Endothelial cell of umbilical vein (primary cell): ENCODE measurements around the gene CYP4V2. TPM values are rescaled to one million over a fixed set of nuclear protein-coding genes. Genes with fewer than 3 reads are reported as not detected.
A peak's percentile ranks its signal among the peaks of the same experiment; 100 is the strongest.

Source experiments
- BruUV-seq: library from RNA; stranded (reverse); fragments of 400-500 nt; replicated peaks from 2 replicates; lab custom pipeline; 2021; lab: Mats Ljungman, UMichigan
- CTCF ChIA-PET: fragments of 300-600, 350-600 bp; sonication (Branson Sonifier 250); formaldehyde crosslinking; loops from one replicate; lab custom pipeline; 2021; ENCODE audit warnings: antibody characterized with exemption, inconsistent platforms; lab: Charles Lee
- POLR2A ChIA-PET: fragments of 300-600, 350-600 bp; sonication (Branson Sonifier 250); formaldehyde crosslinking; loops from one replicate; lab custom pipeline; 2021; ENCODE audit warnings: antibody characterized with exemption, inconsistent platforms; lab: Charles Lee
- DNase-seq: peaks from one replicate; pipeline ENCODE4 v3.0.0-alpha.2; 2011; ENCODE audit warnings: low read depth, low spot score
- FAIRE-seq: peaks from 2 replicates; lab custom pipeline; 2011; peaks lifted over from hg19 to GRCh38; lab: Jason Lieb, UNC
- H2AFZ ChIP-seq: 2 replicates; pipeline ENCODE4 v1.6.0; 2012; ENCODE audit warnings: low read depth, low read length, control low read depth, inconsistent platforms
- H3K27ac ChIP-seq: 2 replicates; pipeline ENCODE4 v1.5.1; 2011; ENCODE audit warnings: low read depth, mild to moderate bottlenecking, control low read depth, low read length, moderate library complexity; ENCODE audit not compliant: insufficient read depth
- H3K27me3 ChIP-seq, 2 experiments: 2 replicates each; pipeline versions ENCODE4 v1.6.0 to v1.6.1; 2011; ENCODE audit warnings: low read length in 2 of 2, mixed read lengths in 1 of 2; ENCODE audit not compliant: control insufficient read depth in 2 of 2, insufficient read depth in 2 of 2
- H3K36me3 ChIP-seq, 2 experiments: 2 replicates in 1 of 2; 3 replicates in 1 of 2; pipeline ENCODE4 v1.5.1; 2011; ENCODE audit warnings: low read length in 2 of 2, mild to moderate bottlenecking in 1 of 2, moderate library complexity in 1 of 2; ENCODE audit not compliant: control insufficient read depth in 2 of 2, insufficient read depth in 2 of 2; ENCODE audit errors: extremely low read depth in 1 of 2
- H3K4me1 ChIP-seq: 3 replicates; pipeline ENCODE4 v1.5.1; 2011; ENCODE audit warnings: mild to moderate bottlenecking, low read length; ENCODE audit not compliant: control insufficient read depth, insufficient read depth; ENCODE audit errors: extremely low read depth
- H3K4me2 ChIP-seq: 2 replicates; pipeline ENCODE4 v1.6.1; 2011; ENCODE audit warnings: low read length, control low read depth, mixed read lengths; ENCODE audit not compliant: insufficient read depth
- H3K4me3 ChIP-seq, 3 experiments: fragments of 200-600 bp in 1 of 3; sonication (generic), shearing (Covaris generic) in 1 of 3; replicated peaks in 1 of 3; 2 replicates each; pipeline ENCODE4 v1.5.1; 2011 to 2016; ENCODE audit warnings: control low read depth in 3 of 3, low read length in 3 of 3, mild to moderate bottlenecking in 2 of 3, inconsistent platforms in 1 of 3, low read depth in 1 of 3, moderate library complexity in 1 of 3; ENCODE audit not compliant: insufficient read depth in 1 of 3
- H3K79me2 ChIP-seq: 2 replicates; pipeline ENCODE4 v1.6.0; 2012; ENCODE audit warnings: low read length, inconsistent platforms; ENCODE audit not compliant: control insufficient read depth, insufficient read depth
- H3K9ac ChIP-seq: replicated peaks from 2 replicates; pipeline ENCODE3; 2011; ENCODE audit warnings: low read length, control low read depth; ENCODE audit not compliant: insufficient read depth; ENCODE audit errors: extremely low read depth
- H3K9me1 ChIP-seq: replicated peaks from 3 replicates; pipeline ENCODE4 v1.6.0; 2011; ENCODE audit warnings: mild to moderate bottlenecking, low read length; ENCODE audit not compliant: control insufficient read depth, insufficient read depth; ENCODE audit errors: extremely low read depth
- H3K9me3 ChIP-seq: replicated peaks from 2 replicates; pipeline ENCODE4 v1.5.1; 2012; ENCODE audit warnings: low read length, inconsistent platforms; ENCODE audit not compliant: control insufficient read depth, insufficient read depth
- H4K20me1 ChIP-seq: replicated peaks from 2 replicates; pipeline ENCODE3; 2011; ENCODE audit warnings: mild to moderate bottlenecking, low read length; ENCODE audit not compliant: control insufficient read depth, insufficient read depth; ENCODE audit errors: extremely low read depth
- EZH2 ChIP-seq: IDR thresholded peaks from 2 replicates; pipeline ENCODE4 v1.6.1; 2012; ENCODE audit warnings: borderline replicate concordance, low read depth, mild to moderate bottlenecking, moderate library complexity, low read length, inconsistent platforms; ENCODE audit not compliant: severe bottlenecking
- FOS ChIP-seq: IDR thresholded peaks from 2 replicates; pipeline ENCODE4 v1.6.1; 2011; ENCODE audit warnings: mild to moderate bottlenecking, low read length, moderate library complexity, borderline replicate concordance; ENCODE audit not compliant: insufficient read depth
- GATA2 ChIP-seq: IDR thresholded peaks from 2 replicates; pipeline ENCODE4 v1.7.0; 2011; ENCODE audit warnings: low read depth, mild to moderate bottlenecking, moderate library complexity, mixed read lengths, low read length; ENCODE audit not compliant: insufficient read length, insufficient read depth
- JUN ChIP-seq: IDR thresholded peaks from 2 replicates; pipeline ENCODE4 v1.6.1; 2011; ENCODE audit warnings: borderline replicate concordance, low read depth; ENCODE audit not compliant: insufficient read length, insufficient read depth
- MAX ChIP-seq: IDR thresholded peaks from 2 replicates; pipeline ENCODE4 v1.6.1; 2011; ENCODE audit not compliant: insufficient read depth, insufficient read length
- MYC ChIP-seq: IDR thresholded peaks from one replicate; pipeline ENCODE4 v1.6.1; 2011; ENCODE audit warnings: mild to moderate bottlenecking, low read depth, low read length
- POLR2A ChIP-seq: IDR thresholded peaks from 2 replicates; pipeline ENCODE4 v1.6.1; 2012; ENCODE audit warnings: low read depth, mild to moderate bottlenecking, control low read depth, low read length
- POLR2AphosphoS5 ChIP-seq: IDR thresholded peaks from 2 replicates; pipeline ENCODE4 v1.6.1; 2012; ENCODE audit warnings: low read depth, mild to moderate bottlenecking, control low read depth, low read length, moderate library complexity; ENCODE audit not compliant: insufficient read depth
- dilution Hi-C: fragments of 300-500 bp; cut with MboI; formaldehyde crosslinking; loops from one replicate; pipeline ENCODE4 v1.15.0; 2019; ENCODE audit warnings: low sequenced_read_pairs; ENCODE audit not compliant: extremely low pct_ligation_motif_present
- intact Hi-C: fragments of 100-400 bp; cut with micrococcal nuclease; formaldehyde crosslinking; loops from one replicate; pipeline ENCODE4 v1.10.0; 2022
- polyA plus RNA-seq, 4 experiments: library from polyadenylated mRNA; depleted of rRNA in 3 of 4; stranded (reverse) in 3 of 4; unstranded in 1 of 4; fragments of >200 nt; gene quantifications; 2 replicates each; pipeline versions ENCODE4 v1.2.1 to v1.2.3, GENCODE V29; 2011 to 2012; ENCODE audit warnings: missing spikeins in 1 of 4
- total RNA-seq: library from RNA; stranded (reverse); gene quantifications from 2 replicates; pipeline ENCODE4 v1.2.3, GENCODE V29; 2021
- TF ChIP-seq, protein P1 (sequence below), 2 donors: IDR thresholded peaks; 1 replicate in 1 of 2; 2 replicates in 1 of 2; pipeline ENCODE4 v1.5.1; 2011; ENCODE audit warnings: low read length in 2 of 2, mild to moderate bottlenecking in 2 of 2, moderate library complexity in 2 of 2, control low read depth in 1 of 2, inconsistent platforms in 1 of 2, low read depth in 1 of 2; ENCODE audit not compliant: insufficient read depth in 1 of 2; ENCODE audit errors: extremely low read depth in 1 of 2

The CYP4V2 gene
- total and polyA plus RNA-seq, 2 donors (not counting 3 experiments of a cell fraction or from before 2014, with no cell fraction given) = 0.28 to 1.7 TPM

- H3K4me2 ChIP-seq = peak overlapping the region; percentile 28
- no peaks in the 10 kb centered on the region for H3K9me3 ChIP-seq
- dilution Hi-C loops = no loop called here
- no peaks in the 10 kb centered on the region for H3K4me1 ChIP-seq
- BruUV-seq = no TSS peak
- TF ChIP-seq GATA2 = peak; percentile 27
- TF ChIP-seq MAX = no peak
- ChIA-PET CTCF (interaction anchor here (1.2 to 1.4 kb wide), 2 partner anchors 11 to 136 kb away, joined by 5 to 9 read pairs; partner anchors contain the start of gene CYP4V2), POLR2A (no interaction called here)
- DNase-seq (peak; percentile 23), FAIRE-seq (no peak)
- H3K79me2 ChIP-seq = no peaks in the 10 kb centered on the region
- intact Hi-C loops = loop anchor here (1.0 kb wide), 2 partner anchors 11 to 135 kb away; no protein-coding TSS in a partner anchor
- H3K4me3 ChIP-seq = no peak overlapping the region
- H3K36me3 ChIP-seq = no peaks in the 10 kb centered on the region
- no peak overlapping the region for H3K9ac ChIP-seq
- H2AFZ ChIP-seq = no peak overlapping the region
- H3K27ac ChIP-seq = no peak overlapping the region
- H3K27me3 ChIP-seq = no peaks in the 10 kb centered on the region
- H4K20me1 ChIP-seq = no peaks in the 10 kb centered on the region
- no peaks in the 10 kb centered on the region for H3K9me1 ChIP-seq
Measured at GRCh38 chr4:186203406-186203805, 12.0 kb downstream of the CYP4V2 start.

GRCh38 chr4:186204103-186204559, 12.8 kb downstream of the CYP4V2 start:
- no peaks in the 10 kb centered on the region for H3K9me3 ChIP-seq
- no peaks in the 10 kb centered on the region for H3K4me1 ChIP-seq
- H4K20me1 ChIP-seq = no peaks in the 10 kb centered on the region
- H3K4me2 ChIP-seq = peak overlapping the region; percentile 48
- H3K36me3 ChIP-seq = no peaks in the 10 kb centered on the region
- no peak for TF ChIP-seq MYC
- TF ChIP-seq EZH2 = no peak
- TF ChIP-seq, protein P1, sequence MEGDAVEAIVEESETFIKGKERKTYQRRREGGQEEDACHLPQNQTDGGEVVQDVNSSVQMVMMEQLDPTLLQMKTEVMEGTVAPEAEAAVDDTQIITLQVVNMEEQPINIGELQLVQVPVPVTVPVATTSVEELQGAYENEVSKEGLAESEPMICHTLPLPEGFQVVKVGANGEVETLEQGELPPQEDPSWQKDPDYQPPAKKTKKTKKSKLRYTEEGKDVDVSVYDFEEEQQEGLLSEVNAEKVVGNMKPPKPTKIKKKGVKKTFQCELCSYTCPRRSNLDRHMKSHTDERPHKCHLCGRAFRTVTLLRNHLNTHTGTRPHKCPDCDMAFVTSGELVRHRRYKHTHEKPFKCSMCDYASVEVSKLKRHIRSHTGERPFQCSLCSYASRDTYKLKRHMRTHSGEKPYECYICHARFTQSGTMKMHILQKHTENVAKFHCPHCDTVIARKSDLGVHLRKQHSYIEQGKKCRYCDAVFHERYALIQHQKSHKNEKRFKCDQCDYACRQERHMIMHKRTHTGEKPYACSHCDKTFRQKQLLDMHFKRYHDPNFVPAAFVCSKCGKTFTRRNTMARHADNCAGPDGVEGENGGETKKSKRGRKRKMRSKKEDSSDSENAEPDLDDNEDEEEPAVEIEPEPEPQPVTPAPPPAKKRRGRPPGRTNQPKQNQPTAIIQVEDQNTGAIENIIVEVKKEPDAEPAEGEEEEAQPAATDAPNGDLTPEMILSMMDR (IDR thresholded peaks at IDR 0.05; ENCODE audit: extremely low read depth in 1 of 2, insufficient read depth in 1 of 2, low read depth in 1 of 2, low read length in 2 of 2) = no peak
- TF ChIP-seq JUN = no peak
- TF ChIP-seq POLR2AphosphoS5 = no peak
- no peak for TF ChIP-seq GATA2
- TF ChIP-seq FOS = no peak
- TF ChIP-seq MAX = no peak
- TF ChIP-seq POLR2A = no peak
- H3K9me1 ChIP-seq = no peaks in the 10 kb centered on the region
- dilution Hi-C loops (no loop called here), intact Hi-C loops (no loop called here)
- BruUV-seq = no TSS peak
- no peaks in the 10 kb centered on the region for H3K27me3 ChIP-seq
- ChIA-PET CTCF (interaction anchor here (1.2 to 1.4 kb wide), 2 partner anchors 12 to 136 kb away, joined by 5 to 9 read pairs; partner anchors contain the start of gene CYP4V2), POLR2A (no interaction called here)
- FAIRE-seq (no peak), DNase-seq (peak; percentile 4)
- H3K27ac ChIP-seq = no peak overlapping the region
- H3K4me3 ChIP-seq = peak overlapping the region in 1 of 3 experiments; percentile 58
- no peaks in the 10 kb centered on the region for H3K79me2 ChIP-seq
- no peak overlapping the region for H3K9ac ChIP-seq
- no peak overlapping the region for H2AFZ ChIP-seq
